H1 (cell line): ENCODE results near the gene ANO9. TPM values are rescaled to one million over a fixed set of nuclear protein-coding genes. Genes with fewer than 3 reads are reported as not detected.

Source experiments
- CHD1 ChIP-seq: IDR thresholded peaks from 2 replicates; pipeline ENCODE4 v1.6.1; 2012; ENCODE audit warnings: low read depth, low read length, improper control_type of control experiment
- CHD7 ChIP-seq: fragments of 300-600 bp; sonication (generic); IDR thresholded peaks from 2 replicates; pipeline ENCODE4 v1.7.1; 2012; ENCODE audit warnings: low read length, moderate library complexity, mild to moderate bottlenecking, inconsistent platforms; ENCODE audit not compliant: insufficient replicate concordance
- CTBP2 ChIP-seq: IDR thresholded peaks from 2 replicates; pipeline ENCODE4 v1.7.0; 2011; ENCODE audit warnings: borderline replicate concordance, mild to moderate bottlenecking, moderate library complexity, mixed read lengths, low read length; ENCODE audit not compliant: insufficient read depth, insufficient read length
- KDM5A ChIP-seq: fragments of 200-600 bp; IDR thresholded peaks from 2 replicates; pipeline ENCODE4 v1.7.1; 2012; ENCODE audit warnings: mild to moderate bottlenecking, low read length, inconsistent platforms, mixed read lengths
- NRF1 ChIP-seq: IDR thresholded peaks from 2 replicates; pipeline ENCODE4 v1.6.1; 2011; ENCODE audit warnings: mild to moderate bottlenecking, low read depth, low read length, improper control_type of control experiment
- POLR2A ChIP-seq, 2 experiments: IDR thresholded peaks; 1 replicate in 1 of 2; 2 replicates in 1 of 2; pipeline ENCODE4 v1.6.1; 2011; ENCODE audit warnings: low read depth in 2 of 2, low read length in 2 of 2, mild to moderate bottlenecking in 2 of 2; ENCODE audit errors: control extremely low read depth in 1 of 2
- polyA plus RNA-seq, 7 experiments: library from polyadenylated mRNA; depleted of rRNA in 3 of 7; stranded (reverse) in 5 of 7; unstranded in 2 of 7; fragments of >200 nt in 5 of 7; fragments of 200-250 nt in 2 of 7; gene quantifications; 1 replicate in 5 of 7; 2 replicates in 1 of 7; 4 replicates in 1 of 7; pipeline versions ENCODE4 v1.2.1 to v1.2.3, GENCODE V29; 2011 to 2013; ENCODE audit warnings: missing spikeins in 2 of 7, mixed read lengths in 2 of 7
- total RNA-seq: library from RNA; stranded (reverse); fragmentation: NEBNext Ultra II Directional; extraction: Animal tissue kit (Norgen Biotek cat#: 25700); gene quantifications from 2 replicates; pipeline ENCODE4 v1.2.1, GENCODE V29; 2021

ANO9 gene
- total and polyA plus RNA-seq, 2 of the 8 experiments (the other 6 are each of a cell fraction or from before 2014, with no cell fraction given) = 20.0 to 20.7 TPM

DNA sequence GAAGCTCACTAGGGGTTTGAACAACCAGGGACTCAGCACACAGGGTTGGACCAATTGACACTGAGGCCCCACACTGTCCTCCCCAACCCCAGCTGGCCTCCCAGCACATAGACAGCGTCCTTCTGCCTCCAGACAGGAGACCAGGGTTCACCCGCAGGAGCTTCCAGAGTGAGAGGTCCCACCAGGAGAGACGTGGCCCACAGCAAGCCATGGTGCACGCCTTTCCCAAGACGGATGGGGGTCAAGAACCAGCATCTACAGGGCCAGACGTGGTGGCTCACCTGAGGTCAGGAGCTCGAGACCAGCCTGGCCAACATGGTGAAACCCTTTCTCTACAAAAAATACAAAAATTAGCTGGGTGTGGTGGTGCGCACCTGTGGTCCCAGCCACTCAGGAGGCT lies 15.0 kb downstream of the ANO9 start (continued):
- TF ChIP-seq CHD7 (no peak), CTBP2 (no peak), KDM5A (no peak), NRF1 (no peak), POLR2A (IDR thresholded peaks at IDR 0.05; ENCODE audit: control extremely low read depth in 1 of 2, low read depth in 2 of 2, low read length in 2 of 2) (no peak), CHD1 (no peak)
